Osteoblast (primary cell): ENCODE results near the gene FSTL4. TPM values are rescaled to one million over a fixed set of nuclear protein-coding genes. Genes with fewer than 3 reads are reported as not detected.

Source experiments
- DNase-seq: peaks from one replicate; pipeline ENCODE4 v3.0.0; 2011; ENCODE audit warnings: low spot score, mixed read lengths; ENCODE audit not compliant: insufficient read length; ENCODE audit errors: missing footprints
- H2AFZ ChIP-seq: 2 replicates; pipeline ENCODE4 v1.6.0; 2011; ENCODE audit warnings: mild to moderate bottlenecking, low read length
- H3K27ac ChIP-seq: 2 replicates; pipeline ENCODE4 v1.5.1; 2011; ENCODE audit warnings: mild to moderate bottlenecking, low read depth, low read length, moderate library complexity
- H3K27me3 ChIP-seq: 2 replicates; pipeline ENCODE4 v1.6.0; 2012; ENCODE audit warnings: mild to moderate bottlenecking, control low read depth, inconsistent platforms, low read length, moderate library complexity; ENCODE audit not compliant: insufficient read depth
- H3K36me3 ChIP-seq: 2 replicates; pipeline ENCODE4 v1.5.1; 2011; ENCODE audit warnings: mild to moderate bottlenecking, low read length, control low read depth, moderate library complexity; ENCODE audit not compliant: insufficient read depth
- H3K4me1 ChIP-seq: 2 replicates; pipeline ENCODE4 v1.5.1; 2011; ENCODE audit warnings: mild to moderate bottlenecking, low read length, control low read depth, moderate library complexity; ENCODE audit not compliant: insufficient read depth
- H3K4me2 ChIP-seq: 2 replicates; pipeline ENCODE4 v1.6.0; 2011; ENCODE audit warnings: mild to moderate bottlenecking, low read length; ENCODE audit not compliant: insufficient read depth
- H3K4me3 ChIP-seq: fragments of 200-600 bp; sonication (generic); 3 replicates; pipeline ENCODE4 v1.5.1; 2012; ENCODE audit warnings: mild to moderate bottlenecking, low read length, inconsistent platforms; ENCODE audit not compliant: insufficient read depth
- H3K79me2 ChIP-seq: 2 replicates; pipeline ENCODE4 v1.6.0; 2012; ENCODE audit warnings: mild to moderate bottlenecking, low read length, control low read depth, inconsistent platforms; ENCODE audit not compliant: insufficient read depth
- H3K9me3 ChIP-seq: 2 replicates; pipeline ENCODE4 v1.5.1; 2011; ENCODE audit warnings: low read depth, low read length, control low read depth
- H4K20me1 ChIP-seq: 2 replicates; pipeline ENCODE4 v1.6.0; 2012; ENCODE audit warnings: mild to moderate bottlenecking, low read length, control low read depth; ENCODE audit not compliant: insufficient read depth
- total RNA-seq: library from RNA; depleted of rRNA; stranded (reverse); fragments of >200 nt; gene quantifications from 2 replicates; pipeline ENCODE4 v1.2.3, GENCODE V29; 2012
- TF ChIP-seq, protein P1 (sequence below): IDR thresholded peaks from 2 replicates; pipeline ENCODE4 v1.5.1; 2011; ENCODE audit warnings: mild to moderate bottlenecking, low read depth, low read length, moderate library complexity; ENCODE audit errors: extremely low read depth

FSTL4 gene
- total RNA-seq, 1 donor = not detected

DNA sequence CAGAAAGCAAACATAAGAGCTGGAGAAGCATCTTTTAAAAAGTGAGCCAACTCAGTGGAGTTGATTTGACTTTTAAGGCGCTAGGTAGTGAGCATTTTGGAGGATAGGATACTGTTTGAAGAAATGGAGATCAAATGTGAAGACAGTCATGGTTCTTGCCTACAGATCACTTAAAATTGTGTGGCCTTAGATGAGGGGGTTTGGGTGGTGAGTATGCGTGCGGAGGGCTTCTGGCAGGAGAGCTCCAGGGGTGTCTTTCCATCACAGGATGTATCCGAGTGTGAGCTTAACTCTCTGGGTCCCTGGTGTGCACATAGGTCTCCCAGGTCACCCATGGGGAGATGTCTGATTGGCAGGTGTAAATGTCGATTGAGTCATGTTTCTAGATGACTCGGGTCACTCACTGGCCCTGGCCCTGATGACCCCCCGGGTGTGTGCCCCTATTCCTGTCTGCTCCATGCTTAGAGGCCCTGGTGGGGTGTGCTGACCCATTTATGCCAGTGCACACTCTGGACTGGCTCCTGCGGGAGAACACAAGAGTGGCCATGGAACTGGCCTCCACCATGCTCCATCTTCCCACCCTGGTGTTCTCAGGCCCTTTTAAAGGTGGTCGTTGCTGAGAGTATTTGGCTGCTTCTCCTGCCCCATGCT, 274.4 kb downstream of the FSTL4 start:
- Histone ChIP-seq H4K20me1 (no peaks in the 10 kb centered on the region), H3K4me3 (no peak overlapping the region), H3K27ac (no peak overlapping the region)

DNA sequence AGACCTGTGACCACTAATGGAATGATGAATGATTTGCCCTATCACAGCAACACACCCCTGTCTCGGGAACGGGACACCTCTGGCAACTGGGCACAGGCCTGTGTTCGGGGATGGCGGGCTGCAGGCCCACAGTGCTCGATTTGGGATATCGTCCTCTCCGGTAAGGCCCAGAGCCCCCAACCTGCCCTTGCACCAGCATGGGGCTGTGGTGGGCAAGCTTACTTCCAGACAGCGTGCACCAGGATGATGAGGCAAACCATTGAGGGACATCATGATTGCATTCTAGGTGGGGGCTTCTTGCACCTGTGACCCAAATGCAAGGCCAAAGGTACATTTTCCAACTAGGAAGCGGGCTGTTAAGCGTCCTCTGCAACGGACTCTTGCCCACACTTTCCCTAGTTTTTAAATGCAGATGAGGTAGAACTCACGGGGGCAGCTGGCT, 275.4 kb downstream of the FSTL4 start:
- H3K27me3 ChIP-seq = no peaks in the 10 kb centered on the region
- H3K9me3 ChIP-seq = no peaks in the 10 kb centered on the region
- H3K4me2 ChIP-seq = no peak overlapping the region
- H3K27ac ChIP-seq = no peak overlapping the region
- TF ChIP-seq, protein P1, sequence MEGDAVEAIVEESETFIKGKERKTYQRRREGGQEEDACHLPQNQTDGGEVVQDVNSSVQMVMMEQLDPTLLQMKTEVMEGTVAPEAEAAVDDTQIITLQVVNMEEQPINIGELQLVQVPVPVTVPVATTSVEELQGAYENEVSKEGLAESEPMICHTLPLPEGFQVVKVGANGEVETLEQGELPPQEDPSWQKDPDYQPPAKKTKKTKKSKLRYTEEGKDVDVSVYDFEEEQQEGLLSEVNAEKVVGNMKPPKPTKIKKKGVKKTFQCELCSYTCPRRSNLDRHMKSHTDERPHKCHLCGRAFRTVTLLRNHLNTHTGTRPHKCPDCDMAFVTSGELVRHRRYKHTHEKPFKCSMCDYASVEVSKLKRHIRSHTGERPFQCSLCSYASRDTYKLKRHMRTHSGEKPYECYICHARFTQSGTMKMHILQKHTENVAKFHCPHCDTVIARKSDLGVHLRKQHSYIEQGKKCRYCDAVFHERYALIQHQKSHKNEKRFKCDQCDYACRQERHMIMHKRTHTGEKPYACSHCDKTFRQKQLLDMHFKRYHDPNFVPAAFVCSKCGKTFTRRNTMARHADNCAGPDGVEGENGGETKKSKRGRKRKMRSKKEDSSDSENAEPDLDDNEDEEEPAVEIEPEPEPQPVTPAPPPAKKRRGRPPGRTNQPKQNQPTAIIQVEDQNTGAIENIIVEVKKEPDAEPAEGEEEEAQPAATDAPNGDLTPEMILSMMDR = no peak
- H2AFZ ChIP-seq = no peak overlapping the region
- H3K79me2 ChIP-seq = no peaks in the 10 kb centered on the region
- no peaks in the 10 kb centered on the region for H4K20me1 ChIP-seq
- H3K36me3 ChIP-seq = no peaks in the 10 kb centered on the region
- DNase-seq = no peak
- no peaks in the 10 kb centered on the region for H3K4me1 ChIP-seq
- H3K4me3 ChIP-seq = no peak overlapping the region

More for the DNA sequence above, 274.4 kb downstream of the FSTL4 start:
- Histone ChIP-seq H3K4me2 (no peak overlapping the region), H3K27me3 (no peaks in the 10 kb centered on the region), H3K4me1 (no peaks in the 10 kb centered on the region), H3K36me3 (no peaks in the 10 kb centered on the region), H2AFZ (no peak overlapping the region), H3K79me2 (no peaks in the 10 kb centered on the region), H3K9me3 (no peaks in the 10 kb centered on the region)
- TF ChIP-seq, protein P1 = no peak
- DNase-seq = peak; percentile 83

GRCh38 chr5:133336121-133336968, 276.0 kb downstream of the FSTL4 start:
- Histone ChIP-seq H3K4me2 (no peak overlapping the region), H3K27me3 (no peaks in the 10 kb centered on the region), H3K9me3 (no peaks in the 10 kb centered on the region), H4K20me1 (no peaks in the 10 kb centered on the region), H3K27ac (no peak overlapping the region), H2AFZ (no peak overlapping the region), H3K79me2 (no peaks in the 10 kb centered on the region), H3K4me1 (no peaks in the 10 kb centered on the region), H3K36me3 (no peaks in the 10 kb centered on the region), H3K4me3 (no peak overlapping the region)
- DNase-seq = no peak
- TF ChIP-seq, protein P1 = no peak
